Liver (tissue), 9 donors: ENCODE data around the gene HPCAL4. TPM values are rescaled to one million over a fixed set of nuclear protein-coding genes. Genes with fewer than 3 reads are reported as not detected.

Source experiments
- DNase-seq: peaks from one replicate; pipeline ENCODE4 v3.0.0-alpha.2; 2017; ENCODE audit warnings: low spot score
- H3K27ac ChIP-seq, 2 donors: one replicate each; pipeline ENCODE4 v1.7.0; 2013; ENCODE audit warnings: inconsistent platforms in 2 of 2, low read length in 2 of 2, control low read depth in 1 of 2, low read depth in 1 of 2, mild to moderate bottlenecking in 1 of 2
- H3K27me3 ChIP-seq, 4 donors: one replicate each; pipeline versions ENCODE4 v1.6.1 to v1.7.0; 2013; ENCODE audit warnings: low read length in 3 of 4, inconsistent platforms in 1 of 4, mild to moderate bottlenecking in 1 of 4, moderate library complexity in 1 of 4; ENCODE audit not compliant: control insufficient read depth in 4 of 4, insufficient read depth in 4 of 4
- H3K36me3 ChIP-seq, 4 donors: one replicate each; pipeline versions ENCODE4 v1.6.1 to v1.7.0; 2013; ENCODE audit warnings: low read length in 3 of 4, mild to moderate bottlenecking in 3 of 4, low read depth in 1 of 4, moderate library complexity in 1 of 4; ENCODE audit not compliant: control insufficient read depth in 4 of 4, insufficient read depth in 3 of 4
- H3K4me1 ChIP-seq, 4 donors: one replicate each; pipeline versions ENCODE4 v1.6.1 to v1.7.0; 2013; ENCODE audit warnings: low read length in 3 of 4, mild to moderate bottlenecking in 3 of 4, moderate library complexity in 1 of 4; ENCODE audit not compliant: control insufficient read depth in 4 of 4, insufficient read depth in 4 of 4
- H3K4me3 ChIP-seq, 3 donors: one replicate each; pipeline versions ENCODE4 v1.6.1 to v1.7.0; 2013; ENCODE audit warnings: low read length in 3 of 3, control low read depth in 1 of 3, low read depth in 1 of 3, mild to moderate bottlenecking in 1 of 3
- H3K9ac ChIP-seq, 2 donors: one replicate each; pipeline ENCODE4 v1.7.0; 2013; ENCODE audit warnings: low read length in 2 of 2, mild to moderate bottlenecking in 2 of 2, moderate library complexity in 2 of 2, control low read depth in 1 of 2, low read depth in 1 of 2
- H3K9me3 ChIP-seq, 4 donors: one replicate each; pipeline versions ENCODE4 v1.6.1 to v1.7.0; 2013; ENCODE audit warnings: low read length in 3 of 4; ENCODE audit not compliant: control insufficient read depth in 4 of 4
- EGR1 ChIP-seq, 2 donors: IDR thresholded peaks; 2 replicates each; pipeline ENCODE4 v1.6.1; 2016 to 2018; ENCODE audit warnings: antibody characterized with exemption in 2 of 2, low read depth in 2 of 2
- FOXA2 ChIP-seq: IDR thresholded peaks from 2 replicates; pipeline ENCODE4 v1.6.1; 2016; ENCODE audit warnings: antibody characterized with exemption
- HNF4A ChIP-seq, 2 donors: conservative IDR thresholded peaks; 2 replicates each; pipeline ENCODE4 v1.6.1; 2016; ENCODE audit warnings: antibody characterized with exemption in 2 of 2, mild to moderate bottlenecking in 2 of 2
- JUND ChIP-seq, 2 donors: IDR thresholded peaks; 2 replicates each; pipeline ENCODE4 v1.6.1; 2016; ENCODE audit warnings: antibody characterized with exemption in 2 of 2
- NR2F2 ChIP-seq: IDR thresholded peaks from 2 replicates; pipeline ENCODE4 v1.6.1; 2016; ENCODE audit warnings: antibody characterized with exemption
- RAD21 ChIP-seq, 2 donors: IDR thresholded peaks; 2 replicates each; pipeline ENCODE4 v1.6.1; 2016; ENCODE audit warnings: antibody characterized with exemption in 2 of 2, mild to moderate bottlenecking in 2 of 2
- RXRA ChIP-seq, 2 donors: IDR thresholded peaks; 2 replicates each; pipeline ENCODE4 v1.6.1; 2017 to 2018; ENCODE audit warnings: antibody characterized with exemption in 2 of 2, mild to moderate bottlenecking in 1 of 2
- SP1 ChIP-seq: IDR thresholded peaks from 2 replicates; pipeline ENCODE4 v1.6.1; 2018; ENCODE audit warnings: antibody characterized with exemption, mild to moderate bottlenecking
- TAF1 ChIP-seq: conservative IDR thresholded peaks from 2 replicates; pipeline ENCODE4 v1.6.1; 2016; ENCODE audit warnings: antibody characterized with exemption, mild to moderate bottlenecking
- YY1 ChIP-seq: IDR thresholded peaks from 2 replicates; pipeline ENCODE4 v1.6.1; 2016; ENCODE audit warnings: antibody characterized with exemption, mild to moderate bottlenecking
- WGBS: extraction: QIAGEN DNeasy Blood & Tissue Kit; methylation state at CpG from one replicate; pipeline ENCODE4 v1.1.7; 2013; 5-methylcytosine and 5-hydroxymethylcytosine counted together
- polyA plus RNA-seq, 2 donors: library from polyadenylated mRNA; stranded (reverse) in 1 of 2; unstranded in 1 of 2; fragments of 200-250 nt in 1 of 2; fragments of >200 nt in 1 of 2; fragmentation: Nextera tagmentation in 1 of 2; extraction: Ambion mirVana in 1 of 2; gene quantifications; one replicate each; pipeline versions ENCODE4 v1.2.1 to v1.2.3, GENCODE V29; 2013 to 2015
- total RNA-seq, 2 donors: library from RNA; depleted of rRNA; stranded (reverse); fragments of >200 nt; gene quantifications; one replicate each; pipeline ENCODE4 v1.2.3, GENCODE V29; 2014
- TF ChIP-seq, protein P1 (sequence below): IDR thresholded peaks from 2 replicates; pipeline ENCODE4 v1.6.1; 2016; ENCODE audit warnings: antibody characterized with exemption
- TF ChIP-seq, protein P2 (sequence below): IDR thresholded peaks from 2 replicates; pipeline ENCODE4 v1.6.1; 2016; ENCODE audit warnings: antibody characterized with exemption
- TF ChIP-seq, protein P3 (sequence below): IDR thresholded peaks from 2 replicates; pipeline ENCODE4 v1.6.1; 2016; ENCODE audit warnings: antibody characterized with exemption, mild to moderate bottlenecking
- donor health status: healthy.
- donor health status: healthy.
- donor health status: healthy.
- donor health status: healthy.
- donor health status: healthy.

The HPCAL4 gene
- total and polyA plus RNA-seq, 4 donors, result not detected

DNA sequence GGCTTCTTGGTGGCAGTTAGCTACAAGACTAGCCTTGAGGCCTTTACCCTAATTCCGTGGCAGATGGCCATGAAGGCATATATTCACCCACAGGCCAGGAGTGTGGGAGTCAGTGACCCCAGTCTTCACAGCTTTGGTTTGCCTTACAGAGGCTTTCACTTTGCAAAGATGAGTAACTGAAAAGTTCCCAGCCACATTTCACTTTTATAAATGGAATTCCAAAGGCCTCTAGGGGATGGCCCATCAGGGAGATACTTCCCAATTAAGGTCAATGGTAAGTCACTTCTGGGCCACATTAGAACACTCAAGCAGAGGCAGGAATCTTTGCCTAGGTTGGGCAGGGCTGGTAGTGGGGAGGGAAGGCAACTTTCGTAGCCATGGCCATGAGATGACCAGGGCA lies 38.7 kb downstream of the HPCAL4 start:
- no peaks in the 10 kb centered on the region for H3K27me3 ChIP-seq
- H3K9ac ChIP-seq, result no peak overlapping the region
- H3K4me1 ChIP-seq, result peaks cover 0 to 6% (median 0%) of the 10 kb centered on the region in 4 donors
- H3K4me3 ChIP-seq, result no peak overlapping the region
- no peaks in the 10 kb centered on the region for H3K36me3 ChIP-seq
- no peaks in the 10 kb centered on the region for H3K9me3 ChIP-seq
- H3K27ac ChIP-seq, result no peak overlapping the region
- TF ChIP-seq, protein P1, sequence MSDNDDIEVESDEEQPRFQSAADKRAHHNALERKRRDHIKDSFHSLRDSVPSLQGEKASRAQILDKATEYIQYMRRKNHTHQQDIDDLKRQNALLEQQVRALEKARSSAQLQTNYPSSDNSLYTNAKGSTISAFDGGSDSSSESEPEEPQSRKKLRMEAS, result no peak
- TF ChIP-seq TAF1, result no peak
- TF ChIP-seq EGR1 (IDR thresholded peaks at IDR 0.05; ENCODE audit: low read depth in 2 of 2), result no peak
- TF ChIP-seq, protein P2, sequence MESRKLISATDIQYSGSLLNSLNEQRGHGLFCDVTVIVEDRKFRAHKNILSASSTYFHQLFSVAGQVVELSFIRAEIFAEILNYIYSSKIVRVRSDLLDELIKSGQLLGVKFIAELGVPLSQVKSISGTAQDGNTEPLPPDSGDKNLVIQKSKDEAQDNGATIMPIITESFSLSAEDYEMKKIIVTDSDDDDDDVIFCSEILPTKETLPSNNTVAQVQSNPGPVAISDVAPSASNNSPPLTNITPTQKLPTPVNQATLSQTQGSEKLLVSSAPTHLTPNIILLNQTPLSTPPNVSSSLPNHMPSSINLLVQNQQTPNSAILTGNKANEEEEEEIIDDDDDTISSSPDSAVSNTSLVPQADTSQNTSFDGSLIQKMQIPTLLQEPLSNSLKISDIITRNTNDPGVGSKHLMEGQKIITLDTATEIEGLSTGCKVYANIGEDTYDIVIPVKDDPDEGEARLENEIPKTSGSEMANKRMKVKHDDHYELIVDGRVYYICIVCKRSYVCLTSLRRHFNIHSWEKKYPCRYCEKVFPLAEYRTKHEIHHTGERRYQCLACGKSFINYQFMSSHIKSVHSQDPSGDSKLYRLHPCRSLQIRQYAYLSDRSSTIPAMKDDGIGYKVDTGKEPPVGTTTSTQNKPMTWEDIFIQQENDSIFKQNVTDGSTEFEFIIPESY, result no peak
- TF ChIP-seq RAD21 (IDR thresholded peaks at IDR 0.05), result no peak
- no peak for TF ChIP-seq JUND (IDR thresholded peaks at IDR 0.05)
- no peak for TF ChIP-seq YY1
- no peak for DNase-seq
- WGBS, result 93% methylated on average over 2 of the region's 2 CpGs

DNA sequence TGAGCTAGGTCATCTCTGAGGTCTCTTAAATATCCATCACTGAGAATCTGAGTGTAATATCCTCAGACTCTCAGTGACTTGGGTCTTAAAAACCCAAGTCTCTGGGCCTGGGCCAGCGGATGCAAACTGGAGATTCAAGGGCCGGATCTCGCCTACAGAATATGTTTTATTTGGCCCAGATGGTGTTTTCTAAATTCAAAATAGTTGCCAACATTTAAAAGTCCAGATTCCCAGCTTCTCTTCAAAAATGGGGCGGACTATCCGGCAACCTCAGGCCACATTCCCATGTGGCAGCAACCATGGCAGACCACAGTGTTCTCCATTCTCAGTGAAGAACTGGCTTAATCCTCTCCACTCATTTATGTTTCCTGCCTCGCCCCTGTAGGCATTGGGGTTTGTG lies 39.1 kb downstream of the HPCAL4 start:
- Histone ChIP-seq H3K4me1 (peaks cover 0 to 6% (median 0%) of the 10 kb centered on the region in 4 donors), H3K27ac (no peak overlapping the region), H3K9ac (no peak overlapping the region), H3K9me3 (no peaks in the 10 kb centered on the region), H3K4me3 (no peak overlapping the region), H3K27me3 (no peaks in the 10 kb centered on the region), H3K36me3 (no peaks in the 10 kb centered on the region)
- TF ChIP-seq YY1 (no peak), RAD21 (IDR thresholded peaks at IDR 0.05) (no peak), FOXA2 (no peak), SP1 (no peak), EGR1 (IDR thresholded peaks at IDR 0.05; ENCODE audit: low read depth in 2 of 2) (no peak), NR2F2 (no peak), RXRA (IDR thresholded peaks at IDR 0.05) (no peak), TAF1 (no peak), HNF4A (conservative IDR thresholded peaks at IDR 0.05) (no peak)
- TF ChIP-seq, protein P3, sequence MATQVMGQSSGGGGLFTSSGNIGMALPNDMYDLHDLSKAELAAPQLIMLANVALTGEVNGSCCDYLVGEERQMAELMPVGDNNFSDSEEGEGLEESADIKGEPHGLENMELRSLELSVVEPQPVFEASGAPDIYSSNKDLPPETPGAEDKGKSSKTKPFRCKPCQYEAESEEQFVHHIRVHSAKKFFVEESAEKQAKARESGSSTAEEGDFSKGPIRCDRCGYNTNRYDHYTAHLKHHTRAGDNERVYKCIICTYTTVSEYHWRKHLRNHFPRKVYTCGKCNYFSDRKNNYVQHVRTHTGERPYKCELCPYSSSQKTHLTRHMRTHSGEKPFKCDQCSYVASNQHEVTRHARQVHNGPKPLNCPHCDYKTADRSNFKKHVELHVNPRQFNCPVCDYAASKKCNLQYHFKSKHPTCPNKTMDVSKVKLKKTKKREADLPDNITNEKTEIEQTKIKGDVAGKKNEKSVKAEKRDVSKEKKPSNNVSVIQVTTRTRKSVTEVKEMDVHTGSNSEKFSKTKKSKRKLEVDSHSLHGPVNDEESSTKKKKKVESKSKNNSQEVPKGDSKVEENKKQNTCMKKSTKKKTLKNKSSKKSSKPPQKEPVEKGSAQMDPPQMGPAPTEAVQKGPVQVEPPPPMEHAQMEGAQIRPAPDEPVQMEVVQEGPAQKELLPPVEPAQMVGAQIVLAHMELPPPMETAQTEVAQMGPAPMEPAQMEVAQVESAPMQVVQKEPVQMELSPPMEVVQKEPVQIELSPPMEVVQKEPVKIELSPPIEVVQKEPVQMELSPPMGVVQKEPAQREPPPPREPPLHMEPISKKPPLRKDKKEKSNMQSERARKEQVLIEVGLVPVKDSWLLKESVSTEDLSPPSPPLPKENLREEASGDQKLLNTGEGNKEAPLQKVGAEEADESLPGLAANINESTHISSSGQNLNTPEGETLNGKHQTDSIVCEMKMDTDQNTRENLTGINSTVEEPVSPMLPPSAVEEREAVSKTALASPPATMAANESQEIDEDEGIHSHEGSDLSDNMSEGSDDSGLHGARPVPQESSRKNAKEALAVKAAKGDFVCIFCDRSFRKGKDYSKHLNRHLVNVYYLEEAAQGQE, result no peak
- TF ChIP-seq, protein P2, result no peak
- 90% methylated on average over 6 of the region's 6 CpGs for WGBS
- no peak for DNase-seq
